GM23248 (cell line): ENCODE results near the gene EDNRA. TPM values are rescaled to one million over a fixed set of nuclear protein-coding genes. Genes with fewer than 3 reads are reported as not detected.
A peak's percentile ranks its signal among the peaks of the same experiment; 100 is the strongest.
"Not testable (repeated sequence)": the region's sequence is repeated elsewhere in the genome, so short reads cannot be mapped to it uniquely, and the experiment has no call there.

Source experiments
- DNase-seq: peaks from one replicate; pipeline ENCODE4 v3.0.0-alpha.2; 2015
- H2AFZ ChIP-seq: fragments of 200-600 bp; sonication (generic); 2 replicates; pipeline ENCODE4 v1.6.1; 2016; ENCODE audit warnings: antibody characterized with exemption
- H3F3A ChIP-seq: fragments of 200-600 bp; sonication (generic); 2 replicates; pipeline ENCODE4 v1.6.1; 2016; ENCODE audit warnings: mild to moderate bottlenecking, antibody characterized with exemption, mixed run types; ENCODE audit not compliant: insufficient read depth
- H3K27ac ChIP-seq: fragments of 200-600 bp; sonication (generic); 2 replicates; pipeline ENCODE4 v1.5.1; 2016; ENCODE audit warnings: mild to moderate bottlenecking
- H3K27me3 ChIP-seq: fragments of 200-600 bp; sonication (generic); replicated peaks from 2 replicates; pipeline ENCODE4 v1.6.1; 2016; ENCODE audit warnings: mild to moderate bottlenecking; ENCODE audit not compliant: insufficient read depth
- H3K36me3 ChIP-seq: fragments of 200-600 bp; sonication (generic); 2 replicates; pipeline ENCODE4 v1.6.1; 2016; ENCODE audit warnings: low read depth, mild to moderate bottlenecking
- H3K4me1 ChIP-seq: fragments of 200-600 bp; sonication (generic); 2 replicates; pipeline ENCODE4 v1.6.1; 2016; ENCODE audit warnings: mild to moderate bottlenecking; ENCODE audit not compliant: insufficient read depth
- H3K4me2 ChIP-seq: fragments of 200-600 bp; sonication (generic); one replicate; pipeline ENCODE4 v1.6.1; 2016; ENCODE audit warnings: mild to moderate bottlenecking; ENCODE audit not compliant: unreplicated experiment
- H3K4me3 ChIP-seq: fragments of 200-600 bp; sonication (generic); 2 replicates; pipeline ENCODE4 v1.5.1; 2016; ENCODE audit warnings: mild to moderate bottlenecking
- H3K79me2 ChIP-seq: fragments of 200-600 bp; sonication (generic); 2 replicates; pipeline ENCODE4 v1.6.1; 2016; ENCODE audit warnings: mild to moderate bottlenecking; ENCODE audit not compliant: insufficient read depth
- H3K9ac ChIP-seq: fragments of 200-600 bp; sonication (generic); 2 replicates; pipeline ENCODE4 v1.6.1; 2016; ENCODE audit warnings: mild to moderate bottlenecking
- H3K9me2 ChIP-seq: fragments of 200-600 bp; sonication (generic); 2 replicates; pipeline ENCODE4 v1.6.1; 2016; ENCODE audit warnings: mixed run types, mild to moderate bottlenecking, moderate library complexity; ENCODE audit not compliant: insufficient read depth
- H3K9me3 ChIP-seq: fragments of 200-600 bp; sonication (generic); one replicate; pipeline ENCODE4 v1.6.1; 2017; ENCODE audit warnings: low read depth
- H4K20me1 ChIP-seq: fragments of 200-600 bp; sonication (generic); 2 replicates; pipeline ENCODE4 v1.6.0; 2016; ENCODE audit not compliant: insufficient read depth
- EZH2 ChIP-seq: fragments of 200-600 bp; sonication (generic); IDR thresholded peaks from 2 replicates; pipeline ENCODE4 v1.6.1; 2018; ENCODE audit warnings: antibody characterized with exemption, mild to moderate bottlenecking; ENCODE audit not compliant: insufficient read depth, poor library complexity, severe bottlenecking
- EZH2phosphoT487 ChIP-seq: fragments of 200-600 bp; sonication (generic); IDR thresholded peaks from 2 replicates; pipeline ENCODE4 v1.6.1; 2018; ENCODE audit warnings: antibody characterized with exemption, moderate library complexity, mild to moderate bottlenecking, low read depth; ENCODE audit not compliant: insufficient read depth
- WGBS, 2 experiments: methylation state at CpG; one replicate each; pipeline ENCODE4 v1.1.6; 2015 to 2017; ENCODE audit warnings: low lambda C conversion rate in 2 of 2, low coverage in 1 of 2; ENCODE audit errors: missing lambda C conversion rate in 2 of 2; 5-methylcytosine and 5-hydroxymethylcytosine counted together
- in situ Hi-C: fragments of 300-500 bp; cut with MboI; formaldehyde crosslinking; loops from 2 replicates; pipeline ENCODE4 v1.15.0; 2020
- polyA plus RNA-seq: library from polyadenylated mRNA; unstranded; fragments of >200 nt; fragmentation: Nextera tagmentation; extraction: Ambion mirVana; gene quantifications from 2 replicates; pipeline ENCODE4 v1.2.1, GENCODE V29; 2016
- total RNA-seq: library from RNA; depleted of rRNA; stranded (reverse); fragments of >200 nt; shearing (Covaris generic); gene quantifications from 2 replicates; pipeline ENCODE4 v1.2.3, GENCODE V29; 2014; rRNA removed

EDNRA gene
- total RNA-seq (0.63 and 0.86 TPM in 2 replicates), polyA plus RNA-seq (0.48 and 0.68 TPM in 2 replicates)

GRCh38 chr4:147480891-147481576, at the start of gene EDNRA:
Gene EDNRA (plus strand): TSS chr4:147481097. CDS start chr4:147485682, 4,585 bp downstream.
- no peak within 1 kb of the TSS for H3K27ac ChIP-seq
- no peaks in the 10 kb centered on the region for H3K79me2 ChIP-seq
- H3K9me2 ChIP-seq = no peaks in the 10 kb centered on the region
- H3K4me2 ChIP-seq = peak within 1 kb of the TSS; percentile 69
- TF ChIP-seq EZH2 = no peak
- no peak for TF ChIP-seq EZH2phosphoT487
- WGBS, 2 experiments = 1 to 2% methylated on average over 31 to 67 of the region's 68 CpGs
- no peaks in the 10 kb centered on the region for H3K36me3 ChIP-seq
- no peaks in the 10 kb centered on the region for H4K20me1 ChIP-seq
- peaks cover 16% of the 10 kb centered on the region; the same call in 1 of the 2 replicates for H3K27me3 ChIP-seq
- peak within 1 kb of the TSS; percentile 57 for H3K9ac ChIP-seq
- H3K4me1 ChIP-seq = peaks cover 7% of the 10 kb centered on the region; the same call in 1 of the 2 replicates
- peak; percentile 79 for DNase-seq
- H3F3A ChIP-seq = 0 out of 2 replicates have a peak, but pooled peaks cover 5% of the 10 kb centered on the region
- peak within 1 kb of the TSS; percentile 63 for H2AFZ ChIP-seq
- in situ Hi-C loops = no loop called here
- no peaks in the 10 kb centered on the region for H3K9me3 ChIP-seq
- H3K4me3 ChIP-seq = peak within 1 kb of the TSS; percentile 73

- H3K27ac ChIP-seq, H3K4me1 ChIP-seq, H3K9ac ChIP-seq, H3K4me2 ChIP-seq, H3F3A ChIP-seq, H3K36me3 ChIP-seq, H3K9me3 ChIP-seq, H3K9me2 ChIP-seq, H4K20me1 ChIP-seq, H3K79me2 ChIP-seq, H3K4me3 ChIP-seq, DNase-seq, H2AFZ ChIP-seq, in situ Hi-C loops, H3K27me3 ChIP-seq: not testable (repeated sequence)
- WGBS, 2 experiments = 40 to 45% methylated on average over 1 of the region's 1 CpG
Measured at GRCh38 chr4:147434370-147434769, 46.5 kb upstream of the EDNRA start.

- H2AFZ ChIP-seq = no peak overlapping the region
- no peaks in the 10 kb centered on the region for H4K20me1 ChIP-seq
- H3K4me2 ChIP-seq = no peak overlapping the region
- no peaks in the 10 kb centered on the region for H3F3A ChIP-seq
- no peak for DNase-seq
- no peaks in the 10 kb centered on the region for H3K9me3 ChIP-seq
- WGBS, 2 experiments = 46% methylated on average over 2 of the region's 2 CpGs
- no peaks in the 10 kb centered on the region; the same call in 1 of the 2 replicates for H3K27me3 ChIP-seq
- no peak for TF ChIP-seq EZH2
- TF ChIP-seq EZH2phosphoT487 = no peak
- H3K9ac ChIP-seq = no peak overlapping the region
- H3K9me2 ChIP-seq = no peaks in the 10 kb centered on the region
- in situ Hi-C loops = no loop called here
- no peak overlapping the region for H3K27ac ChIP-seq
- no peaks in the 10 kb centered on the region for H3K4me1 ChIP-seq
- H3K36me3 ChIP-seq = no peaks in the 10 kb centered on the region
- H3K4me3 ChIP-seq = no peak overlapping the region
- no peaks in the 10 kb centered on the region for H3K79me2 ChIP-seq
Measured at GRCh38 chr4:147440442-147440841, 40.5 kb upstream of the EDNRA start.

GRCh38 chr4:147447786-147448185, 33.1 kb upstream of the EDNRA start:
- Histone ChIP-seq H3K9me2 (no peaks in the 10 kb centered on the region), H3K79me2 (no peaks in the 10 kb centered on the region), H3K27me3 (no peaks in the 10 kb centered on the region; the same call in 1 of the 2 replicates), H3K9ac (no peak overlapping the region), H3K4me1 (no peaks in the 10 kb centered on the region), H3K9me3 (no peaks in the 10 kb centered on the region), H3K4me2 (no peak overlapping the region), H3K36me3 (no peaks in the 10 kb centered on the region), H4K20me1 (no peaks in the 10 kb centered on the region), H3K4me3 (no peak overlapping the region), H3F3A (no peaks in the 10 kb centered on the region), H3K27ac (no peak overlapping the region), H2AFZ (no peak overlapping the region)
- in situ Hi-C loops = no loop called here
- 41 to 55% methylated on average over 2 of the region's 2 CpGs for WGBS, 2 experiments
- no peak for TF ChIP-seq EZH2phosphoT487
- no peak for TF ChIP-seq EZH2
- DNase-seq = no peak
